SK-N-SH (cell line): ENCODE measurements around the gene IMPDH2. TPM values are rescaled to one million over a fixed set of nuclear protein-coding genes. Genes with fewer than 3 reads are reported as not detected.

Source experiments
- CTCF ChIA-PET: fragments of 300-600, 350-600 bp; formaldehyde crosslinking; extraction: SDS; loops from one replicate; lab custom pipeline; 2021; lab: Yijun Ruan, JAX
- POLR2A ChIA-PET: fragments of 350-600 bp; sonication (Branson Sonifier 250); formaldehyde crosslinking; extraction: SDS; loops from one replicate; lab custom pipeline; 2020; ENCODE audit warnings: antibody characterized with exemption, inconsistent platforms; lab: Yijun Ruan, JAX
- DNase-seq: peaks from one replicate; pipeline ENCODE4 v3.0.0; 2012
- H2AFZ ChIP-seq: fragments of 200-600 bp; sonication (generic); 2 replicates; pipeline ENCODE4 v1.8.1; 2016; ENCODE audit warnings: antibody characterized with exemption, mild to moderate bottlenecking, low read depth
- H3F3A ChIP-seq: fragments of 200-600 bp; sonication (generic); replicated peaks from 2 replicates; pipeline ENCODE3; 2016; ENCODE audit warnings: antibody characterized with exemption, mild to moderate bottlenecking; ENCODE audit not compliant: insufficient read depth
- H3K27ac ChIP-seq, 2 experiments: fragments of 200-500 bp in 1 of 2; fragments of 200-600 bp in 1 of 2; sonication (Bioruptor generic) in 1 of 2; sonication (generic), shearing (Covaris generic) in 1 of 2; 2 replicates each; pipeline versions ENCODE4 v1.5.1 to v1.6.1; 2014 to 2016; ENCODE audit warnings: low read depth in 2 of 2, inconsistent platforms in 1 of 2, low read length in 1 of 2, mild to moderate bottlenecking in 1 of 2, mixed read lengths in 1 of 2
- H3K27me3 ChIP-seq: fragments of 200-600 bp; sonication (generic), shearing (Covaris generic); 2 replicates; pipeline ENCODE4 v1.6.1; 2016; ENCODE audit warnings: mixed run types; ENCODE audit not compliant: insufficient read depth
- H3K36me3 ChIP-seq, 2 experiments: fragments of 200-500 bp in 1 of 2; fragments of 200-600 bp in 1 of 2; sonication (Bioruptor generic) in 1 of 2; sonication (generic) in 1 of 2; replicated peaks in 1 of 2; 2 replicates each; pipeline versions ENCODE3 to v1.5.1; 2014 to 2016; ENCODE audit warnings: low read length in 1 of 2, mild to moderate bottlenecking in 1 of 2; ENCODE audit not compliant: insufficient read depth in 2 of 2, control insufficient read depth in 1 of 2
- H3K4me1 ChIP-seq, 2 experiments: fragments of 200-500 bp in 1 of 2; fragments of 200-600 bp in 1 of 2; sonication (Bioruptor generic) in 1 of 2; sonication (generic), shearing (Covaris generic) in 1 of 2; 2 replicates each; pipeline versions ENCODE4 v1.5.1 to v1.6.1; 2014 to 2016; ENCODE audit warnings: low read depth in 1 of 2, low read length in 1 of 2, mixed run types in 1 of 2; ENCODE audit not compliant: insufficient read depth in 2 of 2, control insufficient read depth in 1 of 2
- H3K4me2 ChIP-seq: fragments of 200-600 bp; sonication (generic), shearing (Covaris generic); 2 replicates; pipeline ENCODE4 v1.6.1; 2017; ENCODE audit warnings: mixed run types
- H3K4me3 ChIP-seq, 2 experiments: fragments of 200-500 bp in 1 of 2; fragments of 200-600 bp in 1 of 2; sonication (Bioruptor generic) in 1 of 2; sonication (generic), shearing (Covaris generic) in 1 of 2; 2 replicates each; pipeline versions ENCODE4 v1.5.1 to v1.8.1; 2014 to 2016; ENCODE audit warnings: low read depth in 2 of 2, inconsistent platforms in 1 of 2, low read length in 1 of 2, mild to moderate bottlenecking in 1 of 2, mixed read lengths in 1 of 2, moderate library complexity in 1 of 2
- H3K79me2 ChIP-seq: fragments of 200-600 bp; sonication (generic); 2 replicates; pipeline ENCODE4 v1.8.1; 2017; ENCODE audit warnings: mild to moderate bottlenecking; ENCODE audit not compliant: insufficient read depth
- H3K9ac ChIP-seq: fragments of 200-600 bp; sonication (generic); 2 replicates; pipeline ENCODE4 v1.6.1; 2017; ENCODE audit warnings: mixed run types
- H3K9me2 ChIP-seq: fragments of 200-600 bp; sonication (generic); 2 replicates; pipeline ENCODE4 v1.6.1; 2017; ENCODE audit warnings: mixed run types
- H3K9me3 ChIP-seq: fragments of 200-600 bp; sonication (generic); 2 replicates; pipeline ENCODE4 v1.6.1; 2017; ENCODE audit warnings: mixed run types, mild to moderate bottlenecking, moderate library complexity
- H4K20me1 ChIP-seq: fragments of 200-600 bp; sonication (generic); 2 replicates; pipeline ENCODE4 v1.6.1; 2017; ENCODE audit warnings: mild to moderate bottlenecking, mixed run types; ENCODE audit not compliant: insufficient read depth
- CHD2 ChIP-seq: fragments of 150-350 bp; IDR thresholded peaks from 2 replicates; pipeline ENCODE4 v1.6.1; 2018; ENCODE audit warnings: low read length; ENCODE audit not compliant: partially characterized antibody
- ELF1 ChIP-seq: IDR thresholded peaks from 2 replicates; pipeline ENCODE4 v1.4.0; 2012
- EP300 ChIP-seq, 2 experiments: IDR thresholded peaks; 2 replicates each; pipeline versions ENCODE4 v1.4.0 to v1.6.1; 2012; ENCODE audit warnings: borderline replicate concordance in 1 of 2, low read depth in 1 of 2, low read length in 1 of 2
- FOXM1 ChIP-seq: IDR thresholded peaks from 2 replicates; pipeline ENCODE4 v1.4.0; 2012; ENCODE audit warnings: low read depth, mild to moderate bottlenecking
- GABPA ChIP-seq: IDR thresholded peaks from 2 replicates; pipeline ENCODE4 v1.4.0; 2012; ENCODE audit warnings: low read depth, mild to moderate bottlenecking
- GATA2 ChIP-seq: sonication (generic); formaldehyde crosslinking; IDR thresholded peaks from 2 replicates; pipeline ENCODE4 v1.5.0; 2020; ENCODE audit warnings: mild to moderate bottlenecking, missing genetic modification reagents
- IRF3 ChIP-seq: fragments of 150-350 bp; IDR thresholded peaks from 2 replicates; pipeline ENCODE4 v1.6.1; 2016; ENCODE audit warnings: mild to moderate bottlenecking, low read depth, low read length
- MXI1 ChIP-seq: IDR thresholded peaks from 2 replicates; pipeline ENCODE4 v1.6.1; 2012; ENCODE audit warnings: mild to moderate bottlenecking, low read depth, low read length, improper control_type of control experiment
- PBX3 ChIP-seq: IDR thresholded peaks from 2 replicates; pipeline ENCODE4; 2012
- RAD21 ChIP-seq: IDR thresholded peaks from 2 replicates; pipeline ENCODE4 v1.6.1; 2012; ENCODE audit warnings: mild to moderate bottlenecking, low read length
- RCOR1 ChIP-seq: fragments of 150-350 bp; IDR thresholded peaks from 2 replicates; pipeline ENCODE4 v1.6.1; 2017; ENCODE audit warnings: antibody characterized with exemption, low read length
- REST ChIP-seq: IDR thresholded peaks from 2 replicates; pipeline ENCODE4 v1.6.1; 2012; ENCODE audit warnings: mild to moderate bottlenecking, low read depth, low read length, moderate library complexity
- RXRA ChIP-seq: IDR thresholded peaks from 2 replicates; pipeline ENCODE4 v1.4.0; 2012; ENCODE audit warnings: low read depth, mild to moderate bottlenecking, borderline replicate concordance
- TCF12 ChIP-seq: IDR thresholded peaks from 2 replicates; pipeline ENCODE4 v1.4.0; 2012
- USF1 ChIP-seq: IDR thresholded peaks from 2 replicates; pipeline ENCODE4 v1.4.0; 2012; ENCODE audit warnings: low read depth, borderline replicate concordance
- USF2 ChIP-seq: fragments of 150-350 bp; IDR thresholded peaks from 2 replicates; pipeline ENCODE4 v1.6.1; 2017; ENCODE audit warnings: antibody characterized with exemption, low read length, low read depth, borderline replicate concordance
- YY1 ChIP-seq: IDR thresholded peaks from 2 replicates; pipeline ENCODE4 v1.4.0; 2012; ENCODE audit warnings: low read depth, mild to moderate bottlenecking
- WGBS: methylation state at CpG from one replicate; pipeline ENCODE4 v1.1.6; 2017; ENCODE audit warnings: low lambda C conversion rate; 5-methylcytosine and 5-hydroxymethylcytosine counted together
- polyA plus RNA-seq, 3 experiments: library from polyadenylated mRNA; depleted of rRNA; stranded (reverse); fragments of >200 nt; gene quantifications; 2 replicates each; pipeline ENCODE4 v1.2.3, GENCODE V29; 2012
- TF ChIP-seq, protein P1 (sequence below): fragments of 200-600 bp; sonication (generic); IDR thresholded peaks from 2 replicates; pipeline ENCODE4 v1.6.1; 2017; ENCODE audit warnings: antibody characterized with exemption, mild to moderate bottlenecking, moderate library complexity
- TF ChIP-seq, protein P2 (sequence below): IDR thresholded peaks from 2 replicates; pipeline ENCODE4 v1.4.0; 2012; ENCODE audit warnings: low read depth, borderline replicate concordance

Gene IMPDH2
- polyA plus RNA-seq, 1 of the 3 experiments (the other 2 are of a cell fraction) = 305 TPM

GRCh38 chr3:49032646-49033304 lies 3.6 kb upstream of the IMPDH2 start:
- 78% methylated on average over 5 of the region's 6 CpGs for WGBS
- Histone ChIP-seq H3K9me2 (no peaks in the 10 kb centered on the region), H3K4me3 (no peak overlapping the region), H3K27me3 (no peaks in the 10 kb centered on the region), H3K36me3 (peaks cover 45 to 67% of the 10 kb centered on the region in 2 experiments), H3F3A (peaks cover 39% of the 10 kb centered on the region), H3K27ac (no peak overlapping the region; a peak in 1 of 4 replicates), H3K4me1 (peaks cover 2 to 17% of the 10 kb centered on the region in 2 experiments; a peak in 2 of 4 replicates), H4K20me1 (no peaks in the 10 kb centered on the region), H3K9me3 (no peaks in the 10 kb centered on the region), H2AFZ (no peak overlapping the region), H3K9ac (no peak overlapping the region), H3K79me2 (peaks cover 27% of the 10 kb centered on the region), H3K4me2 (no peak overlapping the region)
- CTCF ChIA-PET = interaction anchor here (1.0 to 1.3 kb wide), 2 partner anchors 10 to 11 kb away, joined by 3 to 4 read pairs; partner anchors contain the start of gene NDUFAF3
- TF ChIP-seq GABPA (no peak), GATA2 (CRISPR knock-in tag) (no peak), RCOR1 (no peak), TCF12 (no peak), RAD21 (no peak), USF2 (no peak), EP300 (IDR thresholded peaks at IDR 0.05; ENCODE audit: borderline replicate concordance in 1 of 2, low read depth in 1 of 2, low read length in 1 of 2) (no peak), CHD2 (no peak), ELF1 (no peak), YY1 (no peak), MXI1 (no peak), REST (no peak), FOXM1 (no peak), RXRA (no peak), PBX3 (no peak), USF1 (no peak), IRF3 (no peak)
- TF ChIP-seq, protein P1, sequence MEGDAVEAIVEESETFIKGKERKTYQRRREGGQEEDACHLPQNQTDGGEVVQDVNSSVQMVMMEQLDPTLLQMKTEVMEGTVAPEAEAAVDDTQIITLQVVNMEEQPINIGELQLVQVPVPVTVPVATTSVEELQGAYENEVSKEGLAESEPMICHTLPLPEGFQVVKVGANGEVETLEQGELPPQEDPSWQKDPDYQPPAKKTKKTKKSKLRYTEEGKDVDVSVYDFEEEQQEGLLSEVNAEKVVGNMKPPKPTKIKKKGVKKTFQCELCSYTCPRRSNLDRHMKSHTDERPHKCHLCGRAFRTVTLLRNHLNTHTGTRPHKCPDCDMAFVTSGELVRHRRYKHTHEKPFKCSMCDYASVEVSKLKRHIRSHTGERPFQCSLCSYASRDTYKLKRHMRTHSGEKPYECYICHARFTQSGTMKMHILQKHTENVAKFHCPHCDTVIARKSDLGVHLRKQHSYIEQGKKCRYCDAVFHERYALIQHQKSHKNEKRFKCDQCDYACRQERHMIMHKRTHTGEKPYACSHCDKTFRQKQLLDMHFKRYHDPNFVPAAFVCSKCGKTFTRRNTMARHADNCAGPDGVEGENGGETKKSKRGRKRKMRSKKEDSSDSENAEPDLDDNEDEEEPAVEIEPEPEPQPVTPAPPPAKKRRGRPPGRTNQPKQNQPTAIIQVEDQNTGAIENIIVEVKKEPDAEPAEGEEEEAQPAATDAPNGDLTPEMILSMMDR = no peak
- TF ChIP-seq, protein P2, sequence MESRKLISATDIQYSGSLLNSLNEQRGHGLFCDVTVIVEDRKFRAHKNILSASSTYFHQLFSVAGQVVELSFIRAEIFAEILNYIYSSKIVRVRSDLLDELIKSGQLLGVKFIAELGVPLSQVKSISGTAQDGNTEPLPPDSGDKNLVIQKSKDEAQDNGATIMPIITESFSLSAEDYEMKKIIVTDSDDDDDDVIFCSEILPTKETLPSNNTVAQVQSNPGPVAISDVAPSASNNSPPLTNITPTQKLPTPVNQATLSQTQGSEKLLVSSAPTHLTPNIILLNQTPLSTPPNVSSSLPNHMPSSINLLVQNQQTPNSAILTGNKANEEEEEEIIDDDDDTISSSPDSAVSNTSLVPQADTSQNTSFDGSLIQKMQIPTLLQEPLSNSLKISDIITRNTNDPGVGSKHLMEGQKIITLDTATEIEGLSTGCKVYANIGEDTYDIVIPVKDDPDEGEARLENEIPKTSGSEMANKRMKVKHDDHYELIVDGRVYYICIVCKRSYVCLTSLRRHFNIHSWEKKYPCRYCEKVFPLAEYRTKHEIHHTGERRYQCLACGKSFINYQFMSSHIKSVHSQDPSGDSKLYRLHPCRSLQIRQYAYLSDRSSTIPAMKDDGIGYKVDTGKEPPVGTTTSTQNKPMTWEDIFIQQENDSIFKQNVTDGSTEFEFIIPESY = no peak
- POLR2A ChIA-PET = no interaction called here
- no peak for DNase-seq
